Heart left ventricle (tissue), 13 donors: ENCODE data around the gene MRPL27.

Source experiments
- POLR2A ChIP-seq, 2 donors: fragments of 450-650 bp; IDR thresholded peaks; one replicate each; pipeline ENCODE4 v1.6.1; 2017; ENCODE audit warnings: antibody characterized with exemption in 2 of 2, mild to moderate bottlenecking in 2 of 2, moderate library complexity in 2 of 2
- TF ChIP-seq, protein P1 (sequence below), 12 donors: fragments of 200-600 bp; sonication (generic) in 4 of 12; IDR thresholded peaks; one replicate each; pipeline versions ENCODE4 v1.5.0 to v1.8.0; 2018 to 2022; ENCODE audit warnings: antibody characterized with exemption in 12 of 12, mild to moderate bottlenecking in 5 of 12
- donor health status: ischemic (EF 13 %, LVEDD 7.1; RV severe dilation, severe dysfunction).
- donor health status: DM: no; HTN: yes; CAD: no.
- donor health status: DM: no; HTN: no; CAD: no.
- donor health status: ischemic (EF 25% LVEDD 6.9; RV normal size, moderate dysfunction).
- donor health status: ischemic (EF 25% LVEDD 5.7; RV mildly dilated, moderate dysfunction).
- donor health status: ischemic (EF 35%, LVEDD 5.7; RV mildly dilated, moderate dysfunction).
- donor health status: nonischemic (EF 11% LVEDD 7.7; RV severe dilation, severe dysfunction).
- donor health status: DM: yes; HTN: yes; CAD: no.
- donor health status: PGD.
- donor health status: ischemic (EF 29% LVEDD 5.4; RV normal size, mild dysfunction).
- donor health status: nonischemic (EF 23%, LVEDD 6.1; RV moderate dilation, normal function).

GRCh38 chr17:50360486-50361115 is 12.4 kb downstream of the MRPL27 start:
- TF ChIP-seq, protein P1, sequence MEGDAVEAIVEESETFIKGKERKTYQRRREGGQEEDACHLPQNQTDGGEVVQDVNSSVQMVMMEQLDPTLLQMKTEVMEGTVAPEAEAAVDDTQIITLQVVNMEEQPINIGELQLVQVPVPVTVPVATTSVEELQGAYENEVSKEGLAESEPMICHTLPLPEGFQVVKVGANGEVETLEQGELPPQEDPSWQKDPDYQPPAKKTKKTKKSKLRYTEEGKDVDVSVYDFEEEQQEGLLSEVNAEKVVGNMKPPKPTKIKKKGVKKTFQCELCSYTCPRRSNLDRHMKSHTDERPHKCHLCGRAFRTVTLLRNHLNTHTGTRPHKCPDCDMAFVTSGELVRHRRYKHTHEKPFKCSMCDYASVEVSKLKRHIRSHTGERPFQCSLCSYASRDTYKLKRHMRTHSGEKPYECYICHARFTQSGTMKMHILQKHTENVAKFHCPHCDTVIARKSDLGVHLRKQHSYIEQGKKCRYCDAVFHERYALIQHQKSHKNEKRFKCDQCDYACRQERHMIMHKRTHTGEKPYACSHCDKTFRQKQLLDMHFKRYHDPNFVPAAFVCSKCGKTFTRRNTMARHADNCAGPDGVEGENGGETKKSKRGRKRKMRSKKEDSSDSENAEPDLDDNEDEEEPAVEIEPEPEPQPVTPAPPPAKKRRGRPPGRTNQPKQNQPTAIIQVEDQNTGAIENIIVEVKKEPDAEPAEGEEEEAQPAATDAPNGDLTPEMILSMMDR (IDR thresholded peaks at IDR 0.05), result no peak
- no peak for TF ChIP-seq POLR2A (IDR thresholded peaks at IDR 0.05)
